Measurements from ENCODE around the gene ELF3.
"Not testable (repeated sequence)": the region's sequence is repeated elsewhere in the genome, so short reads cannot be mapped to it uniquely, and the experiment has no call there.

The ELF3 gene

DNA sequence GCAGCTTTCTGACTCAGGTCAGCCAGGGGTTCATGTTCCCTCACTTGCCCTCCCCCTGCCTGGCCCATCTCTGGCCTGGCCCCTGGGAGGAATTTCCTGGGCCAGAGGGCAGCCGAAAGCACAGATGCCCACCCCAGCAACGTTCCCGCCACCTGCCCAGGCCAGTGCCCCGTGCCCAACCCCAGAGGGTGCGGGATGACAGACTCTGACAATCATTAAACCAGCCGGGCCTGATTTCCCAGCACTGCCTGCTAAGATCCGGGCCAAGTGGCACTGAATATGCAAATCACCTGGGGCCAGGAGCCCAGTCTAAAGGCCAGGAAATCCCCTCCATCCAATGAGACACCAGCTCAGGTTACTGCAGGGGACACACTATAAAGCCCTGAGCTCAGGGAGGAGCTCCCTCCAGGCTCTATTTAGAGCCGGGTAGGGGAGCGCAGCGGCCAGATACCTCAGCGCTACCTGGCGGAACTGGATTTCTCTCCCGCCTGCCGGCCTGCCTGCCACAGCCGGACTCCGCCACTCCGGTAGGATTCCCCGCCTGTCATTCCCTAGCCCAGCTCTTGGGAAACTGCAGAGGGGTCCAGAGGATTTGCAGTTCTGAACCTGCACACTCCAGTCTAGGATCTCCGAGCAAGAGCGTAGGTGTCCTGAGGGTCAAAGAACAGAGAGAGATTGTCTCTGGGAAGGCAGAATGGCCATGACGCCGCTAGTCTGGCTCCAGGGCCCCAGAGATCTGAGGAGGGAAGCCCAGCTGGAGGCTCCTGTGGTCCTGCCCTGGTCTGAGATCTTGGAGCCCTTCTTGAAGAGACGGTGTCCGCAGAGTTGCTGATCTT is at the start of gene ELF3:
TSS of gene ELF3 (plus strand) at position 408 of the 836 bp plus-strand sequence. CDS start 550 bp downstream, outside the sequence.
- DNase-seq (ENCODE audit: low spot score) = no peak
- no peak for FAIRE-seq

GRCh38 chr1:201962382-201962781 is 48.0 kb upstream of the ELF3 start:
- DNase-seq (ENCODE audit: low spot score); FAIRE-seq: not testable (repeated sequence)

- FAIRE-seq (no peak), DNase-seq (ENCODE audit: low spot score) (no peak)
Measured at GRCh38 chr1:201964261-201964660, 46.1 kb upstream of the ELF3 start.

GRCh38 chr1:201966171-201966570 is 44.2 kb upstream of the ELF3 start:
- FAIRE-seq (no peak), DNase-seq (ENCODE audit: low spot score) (no peak)

- DNase-seq (ENCODE audit: low spot score) = no peak
- FAIRE-seq = no peak
Measured at GRCh38 chr1:201968202-201968925, 42.0 kb upstream of the ELF3 start.

GRCh38 chr1:201970334-201971159 is 39.8 kb upstream of the ELF3 start:
- FAIRE-seq = no peak

DNA sequence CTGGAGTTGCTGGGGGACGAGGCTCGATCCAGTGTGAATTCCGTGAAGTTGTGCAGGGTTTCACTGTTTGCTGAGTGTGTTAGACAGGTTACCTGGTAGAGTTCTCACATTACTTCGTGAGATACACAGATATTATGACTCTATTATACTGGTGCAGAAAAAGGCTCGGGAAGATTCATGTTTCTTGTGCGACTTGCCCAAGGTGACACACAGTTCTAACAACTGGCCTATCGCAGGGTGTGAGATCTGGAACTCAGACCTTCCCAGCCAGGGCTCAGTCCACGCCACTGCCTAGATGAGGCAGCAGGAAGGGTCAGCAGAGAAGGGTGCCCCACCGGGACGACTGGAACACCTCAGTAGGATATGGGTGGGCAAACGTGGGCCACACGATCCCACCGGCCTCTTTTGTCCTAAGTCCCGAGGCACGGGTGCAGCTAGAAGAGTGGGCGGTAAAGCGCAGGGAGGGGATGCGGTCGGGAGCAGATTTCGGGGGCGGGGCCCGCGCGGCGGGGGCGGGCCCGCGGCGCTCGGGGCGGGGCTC is 28.2 kb upstream of the ELF3 start:
- FAIRE-seq (no peak), DNase-seq (ENCODE audit: low spot score) (peak; percentile 89)

More at GRCh38 chr1:201970334-201971159, 39.8 kb upstream of the ELF3 start:
- DNase-seq (ENCODE audit: low spot score) = no peak

DNA sequence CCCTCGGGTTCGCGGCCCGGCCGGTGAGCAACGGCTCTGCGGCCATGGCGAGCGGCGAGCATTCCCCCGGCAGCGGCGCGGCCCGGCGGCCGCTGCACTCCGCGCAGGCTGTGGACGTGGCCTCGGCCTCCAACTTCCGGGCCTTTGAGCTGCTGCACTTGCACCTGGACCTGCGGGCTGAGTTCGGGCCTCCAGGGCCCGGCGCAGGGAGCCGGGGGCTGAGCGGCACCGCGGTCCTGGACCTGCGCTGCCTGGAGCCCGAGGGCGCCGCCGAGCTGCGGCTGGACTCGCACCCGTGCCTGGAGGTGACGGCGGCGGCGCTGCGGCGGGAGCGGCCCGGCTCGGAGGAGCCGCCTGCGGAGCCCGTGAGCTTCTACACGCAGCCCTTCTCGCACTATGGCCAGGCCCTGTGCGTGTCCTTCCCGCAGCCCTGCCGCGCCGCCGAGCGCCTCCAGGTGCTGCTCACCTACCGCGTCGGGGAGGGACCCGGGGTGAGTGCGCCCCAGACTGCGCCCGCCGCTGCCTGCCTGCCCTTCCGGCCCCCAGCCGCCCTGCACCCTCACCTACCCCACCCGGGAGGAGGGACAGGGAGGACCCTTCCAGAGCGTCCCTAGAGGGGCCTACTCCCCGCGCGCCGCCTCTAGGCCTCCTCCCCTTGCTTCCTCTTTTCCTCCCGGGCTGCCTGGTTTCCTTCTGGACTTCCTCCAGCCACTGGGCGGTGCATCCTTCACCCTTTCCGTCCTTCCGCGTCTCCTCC is 27.6 kb upstream of the ELF3 start, which contains the start of gene RNPEP:
TSS of gene RNPEP (plus strand) at position 26 of the 757 bp plus-strand sequence. CDS start at position 45, 19 bp downstream.
- FAIRE-seq (no peak), DNase-seq (ENCODE audit: low spot score) (peak; percentile 73)

DNA sequence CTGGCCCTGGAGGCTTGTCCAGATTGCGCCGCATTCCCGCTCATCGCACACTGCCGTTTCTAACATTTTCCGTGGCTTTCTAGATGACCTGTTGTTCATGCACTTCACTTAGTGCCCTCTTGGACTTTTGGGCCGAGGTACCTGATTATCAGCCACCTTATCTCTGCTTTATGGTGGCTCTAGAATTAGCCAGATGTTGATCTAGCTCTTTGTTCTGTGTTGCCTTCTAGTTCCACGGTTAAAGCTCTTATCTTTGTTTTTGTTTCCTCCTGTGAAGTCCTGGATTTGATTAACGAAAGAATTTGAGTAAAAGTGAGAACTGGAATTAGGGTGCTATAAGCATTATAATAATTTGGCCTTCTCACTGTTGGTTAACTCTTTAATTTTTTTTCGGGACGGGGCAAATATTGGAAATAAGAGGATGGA is 27.0 kb upstream of the ELF3 start:
- no peak for DNase-seq (ENCODE audit: low spot score)

DNA sequence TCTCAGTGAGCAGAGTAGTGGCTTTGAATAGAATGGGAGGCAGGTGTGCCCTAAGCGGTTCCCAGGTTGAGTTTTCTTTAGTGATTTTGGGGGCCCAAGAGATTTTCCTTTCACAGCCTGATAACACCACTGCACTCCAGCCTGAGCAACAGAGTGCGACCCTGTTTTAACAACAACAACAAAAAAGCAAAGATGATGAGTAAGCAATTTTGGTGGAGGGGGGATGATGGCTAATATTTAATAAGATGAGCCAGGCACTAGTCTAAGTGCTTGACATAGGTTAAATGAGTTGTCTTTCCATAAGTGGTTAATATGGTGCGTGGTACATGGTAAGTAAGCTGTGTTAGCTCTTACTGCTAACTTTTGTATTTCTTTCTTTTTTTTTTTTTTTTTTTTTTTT is 25.9 kb upstream of the ELF3 start:
- no peak for FAIRE-seq
- DNase-seq (ENCODE audit: low spot score) = no peak

More for the DNA sequence above, 27.0 kb upstream of the ELF3 start:
- no peak for FAIRE-seq

DNA sequence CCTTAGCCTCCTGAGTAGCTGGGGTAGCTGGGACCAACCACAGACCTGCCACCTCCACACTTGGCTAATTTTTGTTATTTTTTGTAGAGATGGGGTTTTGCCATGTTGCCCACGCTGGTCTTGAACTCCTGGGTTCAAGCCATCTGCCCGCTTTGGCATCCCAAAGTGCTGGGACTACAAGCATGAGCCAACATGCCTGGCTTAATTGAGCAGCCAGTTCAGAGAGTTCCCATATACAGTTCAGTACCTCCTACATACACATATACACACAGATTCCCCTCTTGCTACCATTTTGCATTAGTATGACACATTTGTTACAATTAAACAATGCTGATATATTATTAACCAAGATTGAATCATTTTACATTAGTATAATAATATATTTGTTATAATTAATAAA is 25.0 kb upstream of the ELF3 start:
- FAIRE-seq (no peak), DNase-seq (ENCODE audit: low spot score) (no peak)

DNA sequence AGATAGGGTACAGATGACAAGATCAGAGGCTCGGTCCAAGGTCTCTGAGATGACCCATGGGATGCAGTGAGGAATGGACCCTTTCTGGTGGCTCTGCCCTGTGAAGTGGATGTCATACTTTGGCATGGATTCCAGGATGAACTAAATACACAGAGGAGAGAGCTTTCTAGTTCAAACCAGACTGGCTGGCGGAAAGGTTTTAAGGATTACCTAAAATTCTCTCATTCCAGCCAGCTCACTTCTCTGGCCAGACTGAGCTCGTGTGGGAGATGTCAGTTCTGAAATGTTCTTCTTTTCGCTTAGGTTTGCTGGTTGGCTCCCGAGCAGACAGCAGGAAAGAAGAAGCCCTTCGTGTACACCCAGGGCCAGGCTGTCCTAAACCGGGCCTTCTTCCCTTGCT is 21.8 kb upstream of the ELF3 start:
- FAIRE-seq = no peak

GRCh38 chr1:201989354-201990128 is 20.8 kb upstream of the ELF3 start:
- no peak for FAIRE-seq
- no peak for DNase-seq (ENCODE audit: low spot score)

More for the DNA sequence above, 21.8 kb upstream of the ELF3 start:
- DNase-seq (ENCODE audit: low spot score) = no peak

DNA sequence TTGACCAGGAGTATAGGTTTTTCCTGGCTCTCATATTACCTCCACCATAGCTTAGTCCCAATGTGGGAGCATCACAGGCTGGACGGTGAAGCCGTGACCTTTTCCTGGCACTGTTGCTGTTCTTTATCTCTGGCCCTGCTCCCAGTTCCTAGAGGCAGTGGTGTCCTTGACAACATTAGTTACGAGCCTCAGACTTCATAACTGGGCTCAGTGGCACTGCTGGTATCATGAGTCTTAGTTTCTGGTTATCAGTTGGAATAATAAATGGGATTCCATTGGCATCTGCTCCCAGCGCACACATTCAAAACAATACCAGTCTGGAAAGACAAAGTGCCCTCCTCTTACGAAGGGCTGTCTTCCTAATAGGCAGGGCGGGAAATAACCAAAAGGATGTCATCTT is 20.0 kb upstream of the ELF3 start:
- no peak for FAIRE-seq

DNA sequence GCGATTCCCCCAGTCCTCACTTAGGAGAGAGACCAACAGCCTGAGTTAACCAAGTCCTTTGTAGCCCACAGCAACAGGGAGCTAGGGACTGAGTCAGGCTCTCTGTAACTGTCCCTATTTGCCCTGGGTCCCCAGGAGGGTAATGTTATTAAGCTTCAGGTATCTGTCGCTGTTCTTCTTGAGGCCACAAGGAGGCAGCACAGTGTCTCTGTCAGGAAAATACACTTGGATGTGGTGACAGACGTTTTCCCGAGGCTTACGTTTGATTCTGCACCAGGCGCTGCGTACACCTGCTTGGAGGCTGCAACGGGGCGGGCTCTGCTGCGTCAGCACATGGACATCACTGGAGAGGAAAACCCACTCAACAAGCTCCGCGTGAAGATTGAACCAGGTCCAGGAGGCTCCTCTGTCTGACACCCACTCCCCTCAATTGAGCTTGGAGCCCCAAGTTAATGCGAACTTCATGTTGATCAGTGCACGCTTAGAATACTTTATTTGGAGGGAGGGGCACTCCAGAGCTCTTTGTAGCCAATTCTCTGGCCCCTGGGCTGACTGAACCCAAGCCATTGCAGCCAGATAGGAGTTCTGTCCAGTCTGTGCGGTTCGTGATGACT is 10.7 kb upstream of the ELF3 start:
- DNase-seq (ENCODE audit: low spot score) = peak; percentile 64
- peak; percentile 63 for FAIRE-seq

More for the DNA sequence above, 20.0 kb upstream of the ELF3 start:
- no peak for DNase-seq (ENCODE audit: low spot score)

DNA sequence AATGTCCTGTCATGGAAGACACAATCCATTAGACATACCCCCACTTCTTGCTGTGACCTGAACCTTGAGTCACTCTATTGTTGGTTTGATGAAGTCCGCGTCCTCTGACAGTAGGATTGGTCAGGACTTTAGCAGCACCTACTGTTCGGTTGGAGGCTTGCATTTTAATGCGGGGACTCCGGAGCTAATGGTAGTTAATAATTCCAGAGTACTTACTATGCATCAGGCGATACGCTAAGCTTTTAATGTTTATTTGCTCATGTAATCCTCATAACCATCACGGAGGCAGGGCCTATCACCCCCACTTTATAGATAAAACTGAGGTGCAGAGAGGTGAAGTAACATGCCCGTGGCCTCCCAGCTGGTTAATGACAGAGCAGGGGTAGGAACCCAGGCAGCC is 7.9 kb upstream of the ELF3 start:
- DNase-seq (ENCODE audit: low spot score) = no peak
- no peak for FAIRE-seq

DNA sequence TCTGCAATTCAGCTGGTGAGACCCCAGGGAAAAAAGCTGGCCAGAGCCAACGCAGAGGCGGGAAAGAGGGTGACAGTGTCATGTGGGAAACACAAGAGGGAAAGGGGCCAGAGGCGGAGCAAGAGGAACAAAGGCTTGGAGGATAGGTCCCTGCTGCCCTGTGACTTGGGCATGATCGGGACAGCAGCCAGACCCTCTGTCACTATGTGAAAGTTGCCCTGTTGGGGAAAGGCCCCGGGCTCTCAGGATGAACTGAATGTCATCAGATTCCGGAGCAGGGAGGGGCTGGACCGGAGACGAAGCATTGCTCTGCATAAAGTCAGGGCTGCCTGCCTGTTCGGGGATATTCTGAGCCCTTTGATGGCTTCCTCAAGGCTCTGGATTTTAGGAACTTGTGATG is 5.7 kb upstream of the ELF3 start:
- DNase-seq (ENCODE audit: low spot score) = no peak
- FAIRE-seq = no peak

GRCh38 chr1:202005958-202006357 is 4.4 kb upstream of the ELF3 start:
- DNase-seq (ENCODE audit: low spot score) (no peak), FAIRE-seq (no peak)

DNA sequence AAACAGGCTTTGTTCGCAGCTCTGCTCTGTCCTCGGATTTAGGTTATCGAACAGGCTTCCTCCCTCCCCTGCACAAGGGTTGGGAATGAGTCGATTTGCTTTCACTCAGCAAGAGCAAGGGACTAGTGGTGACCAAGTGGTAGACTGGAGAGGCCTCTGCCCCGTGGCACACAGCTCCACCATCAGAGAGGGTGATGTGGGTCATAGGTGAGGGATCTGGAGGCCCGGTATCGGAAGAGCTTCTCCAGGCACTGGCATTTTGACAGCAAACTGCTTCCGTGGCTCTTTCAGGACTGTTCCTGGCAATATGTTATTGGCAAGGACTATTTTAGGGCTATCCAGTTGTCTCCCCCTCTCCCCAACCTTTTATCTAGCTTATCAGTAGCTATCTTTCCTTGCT is 3.1 kb upstream of the ELF3 start:
- DNase-seq (ENCODE audit: low spot score) (no peak), FAIRE-seq (no peak)
